IMR-90 (cell line): Measurements from ENCODE around the gene NELL2.

Experiments
- BHLHE40 ChIP-seq: fragments of 150-350 bp; IDR thresholded peaks from 2 replicates; pipeline ENCODE4 v1.6.1; 2016; ENCODE audit warnings: mild to moderate bottlenecking, low read depth, low read length
- CTCF ChIP-seq: conservative IDR thresholded peaks from 2 replicates; pipeline ENCODE4 v1.5.1; 2012; ENCODE audit warnings: mild to moderate bottlenecking, low read depth, low read length, improper control_type of control experiment
- MAZ ChIP-seq: IDR thresholded peaks from 2 replicates; pipeline ENCODE4 v1.6.1; 2012; ENCODE audit warnings: low read depth, mild to moderate bottlenecking, low read length, improper control_type of control experiment, moderate library complexity, borderline replicate concordance
- MXI1 ChIP-seq: IDR thresholded peaks from 2 replicates; pipeline ENCODE4 v1.6.1; 2012; ENCODE audit warnings: low read depth, mild to moderate bottlenecking, low read length, moderate library complexity, borderline replicate concordance
- POLR2A ChIP-seq: IDR thresholded peaks from 2 replicates; pipeline ENCODE4 v1.6.1; 2012; ENCODE audit warnings: mild to moderate bottlenecking, low read depth, low read length
- RAD21 ChIP-seq: IDR thresholded peaks from 2 replicates; pipeline ENCODE4 v1.6.1; 2012; ENCODE audit warnings: low read length, improper control_type of control experiment
- RFX5 ChIP-seq: IDR thresholded peaks from 2 replicates; pipeline ENCODE4 v1.8.0; 2012; ENCODE audit warnings: low read depth, mild to moderate bottlenecking, low read length, moderate library complexity
- SMC3 ChIP-seq: fragments of 150-350 bp; IDR thresholded peaks from 2 replicates; pipeline ENCODE4 v1.6.1; 2016; ENCODE audit warnings: low read depth, mild to moderate bottlenecking, antibody characterized with exemption, low read length, moderate library complexity
- USF2 ChIP-seq: fragments of 150-350 bp; IDR thresholded peaks from 2 replicates; pipeline ENCODE4 v1.6.1; 2017; ENCODE audit warnings: mild to moderate bottlenecking, antibody characterized with exemption, low read length, low read depth

- TF ChIP-seq POLR2A (no peak), CTCF (no peak), USF2 (no peak), BHLHE40 (no peak), RAD21 (no peak), SMC3 (no peak), RFX5 (no peak), MAZ (no peak), MXI1 (no peak)
Measured at GRCh38 chr12:44500423-44500822, 375.7 kb downstream of the NELL2 start.
